Activated T-helper 2 cell treated with anti-CD3 and anti-CD28 coated beads, Interferon-gamma antibody, Interleukin-2, Interleukin-4, amounts not matched to agents 10 μg/mL and 5 μg/mL and 100 μg/mL, durations not matched to agents 14 hours and 24 hours and 36 hours (primary cell): ENCODE measurements around the gene SMARCD3. TPM values are rescaled to one million over a fixed set of nuclear protein-coding genes. Genes with fewer than 3 reads are reported as not detected.
A peak's percentile ranks its signal among the peaks of the same experiment; 100 is the strongest.

Experiments
- DNase-seq: peaks from one replicate; pipeline ENCODE4 v3.0.0; 2021; ENCODE audit warnings: low spot score
- H3K27ac Mint-ChIP-seq: one replicate; pipeline ENCODE4 v1.8.0; 2021; ENCODE audit warnings: mixed read lengths
- H3K27me3 Mint-ChIP-seq: one replicate; pipeline ENCODE4 v1.8.0; 2021; ENCODE audit warnings: low read depth, mixed read lengths
- H3K36me3 Mint-ChIP-seq: one replicate; pipeline ENCODE4 v1.8.0; 2021; ENCODE audit warnings: low read depth, mixed read lengths
- H3K4me1 Mint-ChIP-seq: one replicate; pipeline ENCODE4 v1.8.0; 2021; ENCODE audit warnings: low read depth, mixed read lengths
- H3K4me3 Mint-ChIP-seq: one replicate; pipeline ENCODE4 v1.8.0; 2021; ENCODE audit warnings: low read depth, mild to moderate bottlenecking, moderate library complexity, mixed read lengths
- H3K9me3 Mint-ChIP-seq: one replicate; pipeline ENCODE4 v1.8.0; 2021; ENCODE audit warnings: mixed read lengths
- intact Hi-C: fragments of 100-400 bp; cut with micrococcal nuclease; formaldehyde crosslinking; loops from one replicate; pipeline ENCODE4 v1.15.1; 2023
- total RNA-seq: library from RNA; stranded (reverse); gene quantifications from 2 replicates; pipeline ENCODE4 v1.2.3, GENCODE V29; 2022

Gene SMARCD3
- total RNA-seq = 2.9 and 3.3 TPM in 2 replicates

- Mint-ChIP-seq H3K27me3 (peaks cover 66% of the 10 kb centered on the region), H3K4me3 (peak within 1 kb of the TSS; percentile 58), H3K4me1 (peaks cover 19% of the 10 kb centered on the region), H3K9me3 (no peaks in the 10 kb centered on the region), H3K27ac (no peak within 1 kb of the TSS), H3K36me3 (no peaks in the 10 kb centered on the region)
- DNase-seq = no peak
- intact Hi-C loops = loop anchor here (5.0 kb wide), 1 partner anchor 81 kb away; the partner anchor contains the start of gene GBX1
Observed at GRCh38 chr7:151248346-151249033, at the start of gene SMARCD3. Gene SMARCD3 (minus strand): TSS chr7:151248694. CDS start chr7:151248562, 132 bp downstream.

- no peak overlapping the region for H3K27ac Mint-ChIP-seq
- intact Hi-C loops = no loop called here
- H3K9me3 Mint-ChIP-seq = peaks cover 4% of the 10 kb centered on the region
- H3K36me3 Mint-ChIP-seq = no peaks in the 10 kb centered on the region
- no peak for DNase-seq
- H3K4me3 Mint-ChIP-seq = no peak overlapping the region
- no peaks in the 10 kb centered on the region for H3K4me1 Mint-ChIP-seq
- H3K27me3 Mint-ChIP-seq = peaks cover 15% of the 10 kb centered on the region
Observed at GRCh38 chr7:151296202-151296992, 47.9 kb upstream of the SMARCD3 start.

GRCh38 chr7:151292850-151293249, 44.4 kb upstream of the SMARCD3 start:
- Mint-ChIP-seq H3K4me1 (no peaks in the 10 kb centered on the region), H3K4me3 (no peak overlapping the region), H3K9me3 (peaks cover 4% of the 10 kb centered on the region), H3K27ac (no peak overlapping the region), H3K27me3 (peaks cover 7% of the 10 kb centered on the region), H3K36me3 (no peaks in the 10 kb centered on the region)
- intact Hi-C loops = no loop called here
- no peak for DNase-seq

DNA sequence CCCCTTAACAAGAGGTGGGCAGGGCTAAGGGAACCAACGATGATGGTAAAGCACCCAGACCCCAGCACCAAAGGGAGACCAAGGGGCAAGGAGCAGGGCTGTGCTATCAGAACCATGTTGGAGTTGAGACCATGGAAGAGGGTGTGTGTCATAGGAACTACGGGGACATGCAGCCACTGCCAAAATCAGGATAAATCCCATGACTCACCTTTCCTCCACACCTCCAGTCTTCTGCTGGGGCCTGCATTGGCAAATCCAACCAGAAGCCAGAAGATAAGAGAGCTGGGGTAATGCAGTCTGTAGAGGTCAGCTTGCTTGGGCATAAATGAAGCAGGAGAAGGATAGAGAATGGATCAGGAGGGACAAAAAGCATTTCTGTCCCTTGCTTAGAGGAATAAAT, 42.7 kb upstream of the SMARCD3 start:
- Mint-ChIP-seq H3K9me3 (peaks cover under 1% of the 10 kb centered on the region), H3K27me3 (peaks cover 7% of the 10 kb centered on the region), H3K4me1 (no peaks in the 10 kb centered on the region), H3K27ac (no peak overlapping the region), H3K36me3 (no peaks in the 10 kb centered on the region), H3K4me3 (no peak overlapping the region)
- intact Hi-C loops = no loop called here
- DNase-seq = no peak

DNA sequence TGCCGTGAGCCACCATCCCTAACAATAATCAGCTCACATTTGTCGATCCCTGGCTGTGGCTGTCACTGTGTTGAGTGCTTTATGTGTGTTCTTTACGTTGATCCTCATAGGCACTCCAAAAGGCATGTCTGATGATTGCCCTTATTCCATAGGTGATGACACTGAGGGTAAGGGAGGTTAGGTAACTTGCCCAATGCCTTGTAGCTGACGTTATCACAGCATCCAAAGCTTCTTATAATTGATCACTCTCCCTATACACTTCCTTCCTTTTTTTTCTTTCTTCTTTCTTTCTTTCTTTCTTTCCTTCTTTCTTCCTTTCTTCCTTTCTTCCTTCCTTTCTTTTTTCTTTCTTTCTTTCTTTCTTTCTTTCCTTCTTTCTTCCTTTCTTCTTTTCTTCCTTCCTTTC, 41.9 kb upstream of the SMARCD3 start:
- Mint-ChIP-seq H3K9me3 (no peaks in the 10 kb centered on the region), H3K27ac (no peak overlapping the region), H3K4me1 (no peaks in the 10 kb centered on the region), H3K36me3 (no peaks in the 10 kb centered on the region), H3K27me3 (peaks cover 7% of the 10 kb centered on the region), H3K4me3 (no peak overlapping the region)
- intact Hi-C loops = no loop called here
- no peak for DNase-seq

DNA sequence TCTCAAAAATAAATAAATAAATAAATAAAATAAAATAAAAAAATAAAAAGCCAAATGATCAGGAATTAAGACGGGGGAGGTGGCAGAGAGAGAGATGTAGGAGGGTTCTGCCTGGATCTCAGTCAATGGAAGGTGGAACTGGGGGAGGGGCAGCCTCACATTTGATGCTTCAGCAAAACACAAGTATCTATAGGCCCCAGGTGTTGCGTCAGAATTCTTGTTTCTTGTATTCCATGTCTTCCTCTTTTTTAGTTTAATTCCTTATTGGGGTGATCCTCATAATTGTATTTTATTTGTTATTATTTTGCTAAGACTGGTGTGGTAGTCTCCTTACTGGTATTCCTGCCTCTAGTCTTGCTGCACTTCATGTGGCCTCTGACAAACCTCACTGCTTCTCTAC, 41.4 kb upstream of the SMARCD3 start:
- intact Hi-C loops = no loop called here
- H3K4me3 Mint-ChIP-seq = no peak overlapping the region
- no peak for DNase-seq
- H3K36me3 Mint-ChIP-seq = no peaks in the 10 kb centered on the region
- H3K4me1 Mint-ChIP-seq = no peaks in the 10 kb centered on the region
- no peaks in the 10 kb centered on the region for H3K9me3 Mint-ChIP-seq
- peaks cover 7% of the 10 kb centered on the region for H3K27me3 Mint-ChIP-seq
- H3K27ac Mint-ChIP-seq = no peak overlapping the region

GRCh38 chr7:151286148-151286547, 37.7 kb upstream of the SMARCD3 start:
- Mint-ChIP-seq H3K36me3 (no peaks in the 10 kb centered on the region), H3K27ac (no peak overlapping the region), H3K27me3 (peaks cover 9% of the 10 kb centered on the region), H3K4me1 (no peaks in the 10 kb centered on the region), H3K9me3 (no peaks in the 10 kb centered on the region), H3K4me3 (no peak overlapping the region)
- no peak for DNase-seq
- intact Hi-C loops = no loop called here

- Mint-ChIP-seq H3K4me3 (no peak overlapping the region), H3K4me1 (peaks cover 3% of the 10 kb centered on the region), H3K36me3 (no peaks in the 10 kb centered on the region), H3K27me3 (peaks cover 16% of the 10 kb centered on the region), H3K9me3 (no peaks in the 10 kb centered on the region), H3K27ac (no peak overlapping the region)
- no peak for DNase-seq
- intact Hi-C loops = no loop called here
Observed at GRCh38 chr7:151283302-151283701, 34.8 kb upstream of the SMARCD3 start.

DNA sequence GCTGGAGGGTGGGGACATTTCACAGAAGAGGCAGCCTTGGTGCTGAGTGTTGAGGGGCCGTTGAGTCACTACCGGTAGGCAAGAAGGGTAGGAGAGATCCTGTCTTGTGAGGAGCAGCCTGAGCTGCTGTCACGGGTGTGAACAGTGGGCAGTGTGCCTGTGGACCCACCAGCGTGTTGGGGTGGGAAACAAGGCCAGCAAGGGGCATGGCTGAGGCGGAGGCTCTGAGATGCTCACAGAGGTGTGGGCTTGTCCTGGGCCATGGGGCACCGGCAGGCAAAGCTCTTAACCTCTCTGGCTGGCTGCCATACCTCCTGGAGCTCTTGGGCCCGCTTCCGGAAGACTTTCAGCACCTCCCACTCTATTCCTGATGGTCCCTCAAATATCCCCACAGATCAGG, 33.6 kb upstream of the SMARCD3 start:
- H3K4me3 Mint-ChIP-seq = no peak overlapping the region
- H3K9me3 Mint-ChIP-seq = no peaks in the 10 kb centered on the region
- peaks cover 7% of the 10 kb centered on the region for H3K4me1 Mint-ChIP-seq
- no peak for DNase-seq
- intact Hi-C loops = no loop called here
- no peak overlapping the region for H3K27ac Mint-ChIP-seq
- H3K27me3 Mint-ChIP-seq = peaks cover 13% of the 10 kb centered on the region
- H3K36me3 Mint-ChIP-seq = no peaks in the 10 kb centered on the region

- no peak overlapping the region for H3K4me3 Mint-ChIP-seq
- H3K27ac Mint-ChIP-seq = no peak overlapping the region
- H3K9me3 Mint-ChIP-seq = no peaks in the 10 kb centered on the region
- H3K36me3 Mint-ChIP-seq = no peaks in the 10 kb centered on the region
- peaks cover 8% of the 10 kb centered on the region for H3K4me1 Mint-ChIP-seq
- intact Hi-C loops = no loop called here
- DNase-seq = no peak
- H3K27me3 Mint-ChIP-seq = peaks cover 13% of the 10 kb centered on the region
Observed at GRCh38 chr7:151281686-151282085, 33.2 kb upstream of the SMARCD3 start.

GRCh38 chr7:151280388-151281019, 32.0 kb upstream of the SMARCD3 start:
- no peaks in the 10 kb centered on the region for H3K36me3 Mint-ChIP-seq
- peaks cover 13% of the 10 kb centered on the region for H3K27me3 Mint-ChIP-seq
- no peaks in the 10 kb centered on the region for H3K9me3 Mint-ChIP-seq
- peaks cover 12% of the 10 kb centered on the region for H3K4me1 Mint-ChIP-seq
- H3K27ac Mint-ChIP-seq = no peak overlapping the region
- intact Hi-C loops = no loop called here
- no peak for DNase-seq
- no peak overlapping the region for H3K4me3 Mint-ChIP-seq

GRCh38 chr7:151279868-151280267, 31.4 kb upstream of the SMARCD3 start:
- H3K27ac Mint-ChIP-seq = no peak overlapping the region
- peaks cover 13% of the 10 kb centered on the region for H3K27me3 Mint-ChIP-seq
- H3K36me3 Mint-ChIP-seq = no peaks in the 10 kb centered on the region

GRCh38 chr7:151278949-151279348, 30.5 kb upstream of the SMARCD3 start:
- Mint-ChIP-seq H3K27me3 (peaks cover 11% of the 10 kb centered on the region), H3K27ac (no peak overlapping the region), H3K36me3 (no peaks in the 10 kb centered on the region), H3K4me1 (peaks cover 12% of the 10 kb centered on the region), H3K4me3 (no peak overlapping the region), H3K9me3 (no peaks in the 10 kb centered on the region)
- no peak for DNase-seq
- intact Hi-C loops = no loop called here

More at GRCh38 chr7:151279868-151280267, 31.4 kb upstream of the SMARCD3 start:
- intact Hi-C loops = no loop called here
- Mint-ChIP-seq H3K4me1 (peaks cover 12% of the 10 kb centered on the region), H3K9me3 (no peaks in the 10 kb centered on the region), H3K4me3 (no peak overlapping the region)
- no peak for DNase-seq
